K562 (cell line): Measurements from ENCODE around the gene PRPF38A. TPM values are rescaled to one million over a fixed set of nuclear protein-coding genes. Genes with fewer than 3 reads are reported as not detected.

ENCODE experiments used
- ATAC-seq: fragments of 200-7000 bp; cut with Tn5 transposase; 3 replicates; pipeline ENCODE4 v1.9.1; 2020; ENCODE audit warnings: moderate library complexity
- BruUV-seq: library from RNA; stranded (reverse); fragments of 400-500 nt; replicated peaks from 2 replicates; lab custom pipeline; 2021; lab: Mats Ljungman, UMichigan
- CTCF ChIA-PET: fragments of 300-600 bp; formaldehyde crosslinking; extraction: SDS; loops from one replicate; lab custom pipeline; 2021; ENCODE audit warnings: low intra/inter-chr PET ratio; lab: Yijun Ruan, JAX
- POLR2A ChIA-PET: fragments of 300-600, 350-650 bp; sonication (Branson Sonifier 250); formaldehyde crosslinking; extraction: SDS; loops from one replicate; lab custom pipeline; 2021; ENCODE audit warnings: antibody characterized with exemption, inconsistent platforms; lab: Yijun Ruan, JAX
- DNase-seq, 4 experiments: peaks; one replicate each; pipeline versions ENCODE4 v3.0.0 to v3.0.0-alpha.2; 2011 to 2018; ENCODE audit warnings: low spot score in 3 of 4, mixed read lengths in 3 of 4; ENCODE audit errors: extremely low read depth in 1 of 4
- FAIRE-seq: peaks from 2 replicates; lab custom pipeline; 2011; peaks lifted over from hg19 to GRCh38; lab: Jason Lieb, UNC
- H2AFZ ChIP-seq: 2 replicates; pipeline ENCODE4 v1.6.0; 2011; ENCODE audit warnings: low read depth, low read length, control low read depth, inconsistent platforms
- H3K27ac ChIP-seq: fragments of 200-600 bp; 3 replicates; pipeline ENCODE4 v1.8.0; 2011; ENCODE audit warnings: low read depth, mild to moderate bottlenecking, control low read depth, inconsistent platforms, low read length, moderate library complexity, mixed read lengths; ENCODE audit errors: extremely low read depth
- H3K27me3 ChIP-seq, 2 experiments: fragments of 300-600 bp in 1 of 2; 2 replicates in 1 of 2; 3 replicates in 1 of 2; pipeline versions ENCODE4 v1.6.0 to v1.8.0; 2011; ENCODE audit warnings: inconsistent platforms in 2 of 2, low read length in 2 of 2, mild to moderate bottlenecking in 1 of 2, mixed read lengths in 1 of 2, moderate library complexity in 1 of 2; ENCODE audit not compliant: control insufficient read depth in 2 of 2, insufficient read depth in 2 of 2
- H3K36me3 ChIP-seq: fragments of 300-600 bp; 3 replicates; pipeline ENCODE4 v1.8.0; 2011; ENCODE audit warnings: mild to moderate bottlenecking, low read length, inconsistent platforms; ENCODE audit not compliant: control insufficient read depth, insufficient read depth
- H3K4me1 ChIP-seq, 2 experiments: fragments of 200-600 bp in 1 of 2; replicated peaks in 1 of 2; 2 replicates in 1 of 2; 3 replicates in 1 of 2; pipeline versions ENCODE4 v1.5.1 to v1.8.0; 2011; ENCODE audit warnings: inconsistent platforms in 2 of 2, low read length in 2 of 2, mild to moderate bottlenecking in 1 of 2, mixed read lengths in 1 of 2, moderate library complexity in 1 of 2; ENCODE audit not compliant: control insufficient read depth in 2 of 2, insufficient read depth in 2 of 2
- H3K4me2 ChIP-seq: 2 replicates; pipeline ENCODE4 v1.6.1; 2011; ENCODE audit warnings: low read length, control low read depth, inconsistent platforms, mixed read lengths; ENCODE audit not compliant: insufficient read depth
- H3K4me3 ChIP-seq: fragments of 200-600 bp; sonication (generic), shearing (Covaris generic); 2 replicates; pipeline ENCODE4 v1.5.1; 2016; ENCODE audit warnings: control low read depth, inconsistent platforms
- H3K79me2 ChIP-seq: fragments of 200-600 bp; 3 replicates; pipeline ENCODE4 v1.8.0; 2011; ENCODE audit warnings: low read length, inconsistent platforms; ENCODE audit not compliant: control insufficient read depth, insufficient read depth
- H3K9ac ChIP-seq, 2 experiments: 2 replicates each; pipeline versions ENCODE4 v1.6.0 to v1.6.1; 2011; ENCODE audit warnings: low read depth in 2 of 2, low read length in 2 of 2, control low read depth in 1 of 2, inconsistent platforms in 1 of 2, mild to moderate bottlenecking in 1 of 2, mixed read lengths in 1 of 2; ENCODE audit not compliant: insufficient read depth in 1 of 2
- H3K9me1 ChIP-seq: one replicate; pipeline ENCODE4 v1.6.0; 2011; ENCODE audit warnings: inconsistent platforms, mild to moderate bottlenecking, low read length, moderate library complexity; ENCODE audit not compliant: control insufficient read depth, insufficient read depth
- H3K9me3 ChIP-seq: replicated peaks from 2 replicates; pipeline ENCODE4 v1.5.1; 2011; ENCODE audit warnings: low read depth, low read length, inconsistent platforms; ENCODE audit not compliant: control insufficient read depth, insufficient read depth
- H4K20me1 ChIP-seq: replicated peaks from 2 replicates; pipeline ENCODE4 v1.6.1; 2011; ENCODE audit warnings: low read length, inconsistent platforms, mixed read lengths; ENCODE audit not compliant: control insufficient read depth, insufficient read depth
- HBP1 ChIP-seq: fragments of 450-650 bp; formaldehyde crosslinking; IDR thresholded peaks from 2 replicates; pipeline ENCODE4 v1.4.0; 2022; ENCODE audit warnings: missing genetic modification characterization
- JUND ChIP-seq, 2 experiments: IDR thresholded peaks; 2 replicates in 1 of 2; 3 replicates in 1 of 2; pipeline ENCODE4 v1.6.1; 2011; ENCODE audit warnings: borderline replicate concordance in 2 of 2, low read depth in 2 of 2, low read length in 2 of 2, improper control_type of control experiment in 1 of 2, missing biosample characterization in 1 of 2, missing genetic modification characterization in 1 of 2, missing genetic modification reagents in 1 of 2
- MAFF ChIP-seq: IDR thresholded peaks from 2 replicates; pipeline ENCODE4 v1.6.1; 2012; ENCODE audit warnings: low read length, improper control_type of control experiment
- MAFG ChIP-seq: fragments of 450-650 bp; conservative IDR thresholded peaks from 2 replicates; pipeline ENCODE4 v1.6.1; 2016; ENCODE audit warnings: missing genetic modification characterization, missing compliant biosample characterization
- MCM3 ChIP-seq: fragments of 450-650 bp; IDR thresholded peaks from 2 replicates; pipeline ENCODE4 v1.6.1; 2016
- RBM17 ChIP-seq: fragments of 200-400 bp; formaldehyde crosslinking; IDR thresholded peaks from 2 replicates; pipeline ENCODE4 v1.6.1; 2017; ENCODE audit warnings: low read depth, mild to moderate bottlenecking, low read length, borderline replicate concordance
- SLC30A9 ChIP-seq: fragments of 250-450 bp; sonication (Bioruptor Pico); IDR thresholded peaks from 2 replicates; pipeline ENCODE4 v1.8.0; 2022; ENCODE audit warnings: mild to moderate bottlenecking, moderate library complexity
- ZMIZ1 ChIP-seq, 2 experiments: fragments of 150-350 bp in 1 of 2; IDR thresholded peaks; 2 replicates each; pipeline ENCODE4 v1.6.1; 2012 to 2016; ENCODE audit warnings: low read depth in 2 of 2, low read length in 2 of 2, mild to moderate bottlenecking in 1 of 2, moderate library complexity in 1 of 2
- whole genome bisulfite sequencing: fragments of 100-300 bp; shearing (Covaris generic); methylation state at CpG from one replicate; pipeline ENCODE4 v1.1.6; 2016; ENCODE audit warnings: low coverage, mixed read lengths; ENCODE audit not compliant: insufficient coverage; ENCODE audit errors: missing lambda C conversion rate; 5-methylcytosine and 5-hydroxymethylcytosine counted together
- in situ Hi-C: fragments of 300-500 bp; cut with MboI; formaldehyde crosslinking; loops from 4 replicates; pipeline ENCODE4 v1.15.0; 2018; ENCODE audit warnings: inconsistent platforms, mixed read lengths
- intact Hi-C: fragments of 100-400 bp; cut with micrococcal nuclease; formaldehyde crosslinking; loops from 2 replicates; pipeline ENCODE4 v1.14.2; 2022
- polyA plus RNA-seq, 8 experiments: library from polyadenylated mRNA; depleted of rRNA in 4 of 8; stranded (reverse) in 5 of 8; unstranded in 3 of 8; fragments of >200 nt; fragmentation: Nextera tagmentation in 2 of 8; fragmentation: Illumina TruSeq in 1 of 8; extraction: Ambion mirVana in 2 of 8; extraction: Trizol in 1 of 8; gene quantifications; 2 replicates each; pipeline versions ENCODE4 v1.2.1 to v1.2.3, GENCODE V29; 2011 to 2014; ENCODE audit warnings: inconsistent platforms in 1 of 8, missing spikeins in 1 of 8
- total RNA-seq, 7 experiments: library from RNA; depleted of rRNA in 6 of 7; stranded (reverse); fragments of >200 nt in 6 of 7; fragmentation: Illumina TruSeq in 2 of 7; extraction: Trizol in 2 of 7; gene quantifications; 2 replicates each; pipeline versions ENCODE4 v1.2.1 to v1.2.3, GENCODE V29; 2011 to 2021; ENCODE audit warnings: low replicate concordance in 1 of 7

PRPF38A gene
- total and polyA plus RNA-seq, 9 of the 15 experiments (the other 6 are each of a cell fraction or from before 2014, with no cell fraction given), result 53.6 to 198 (median 89.2) TPM

DNA sequence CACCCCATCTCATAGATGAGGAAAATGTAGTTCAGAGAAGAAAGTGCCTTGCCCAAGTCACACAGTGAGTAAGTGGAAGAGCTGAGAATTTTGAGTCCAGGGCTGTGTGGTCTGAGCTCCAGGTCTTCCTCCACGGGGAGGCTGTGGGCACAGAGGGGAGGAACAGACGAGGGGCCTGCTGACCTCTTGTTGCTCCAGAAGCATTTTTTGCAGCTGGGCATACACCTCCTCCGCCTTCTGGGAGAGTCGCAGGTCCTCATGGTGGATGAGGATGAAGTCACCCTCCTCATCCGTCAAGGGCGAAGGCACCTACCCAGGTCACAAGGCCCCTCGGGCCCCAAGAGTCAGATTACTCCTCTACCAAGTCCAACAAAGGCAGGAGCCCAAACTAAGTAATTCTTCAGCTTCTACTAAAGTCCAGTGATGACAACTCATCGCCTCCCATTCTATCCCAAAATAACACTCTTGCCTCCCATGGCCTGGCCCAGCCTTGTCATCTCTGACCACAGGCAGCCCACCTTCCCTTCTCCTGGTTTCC is 47.5 kb upstream of the PRPF38A start:
- peaks cover 99% of the 10 kb centered on the region for H3K36me3 ChIP-seq
- in situ Hi-C loops (no loop called here), intact Hi-C loops (no loop called here)
- DNase-seq, result no peak
- H3K9me1 ChIP-seq, result no peaks in the 10 kb centered on the region
- ChIA-PET POLR2A (interaction anchor here (0.8 to 1.8 kb wide), 4 partner anchors 8 to 117 kb away, joined by 3 to 8 read pairs (median 4); no protein-coding TSS in a partner anchor), CTCF (no interaction called here)
- H2AFZ ChIP-seq, result no peak overlapping the region
- H3K79me2 ChIP-seq, result no peaks in the 10 kb centered on the region
- ATAC-seq, result no peak
- no peaks in the 10 kb centered on the region; a peak in 1 of 5 replicates for H3K4me1 ChIP-seq
- no peak for FAIRE-seq
- 84% methylated on average over 8 of the region's 8 CpGs for WGBS
- H3K27ac ChIP-seq, result no peak overlapping the region; the same call in 2 of the 3 replicates
- no peak overlapping the region for H3K4me2 ChIP-seq
- no TSS peak for BruUV-seq
- no peaks in the 10 kb centered on the region for H3K9me3 ChIP-seq
- H3K4me3 ChIP-seq, result no peak overlapping the region
- H3K27me3 ChIP-seq, result no peaks in the 10 kb centered on the region
- no peak overlapping the region for H3K9ac ChIP-seq
- no peak for TF ChIP-seq JUND (IDR thresholded peaks at IDR 0.05; ENCODE audit: borderline replicate concordance, low read depth, low read length)
- TF ChIP-seq JUND (tag; IDR thresholded peaks at IDR 0.05; ENCODE audit: borderline replicate concordance, low read depth, low read length), result no peak
- TF ChIP-seq MCM3, result no peak
- TF ChIP-seq MAFG (tag), result no peak
- no peak for TF ChIP-seq MAFF
- TF ChIP-seq ZMIZ1 (IDR thresholded peaks at IDR 0.05; ENCODE audit: low read depth in 2 of 2, low read length in 2 of 2), result no peak
- no peak for TF ChIP-seq RBM17
- no peak for TF ChIP-seq HBP1 (CRISPR knock-in tag)
- no peak for TF ChIP-seq SLC30A9 (CRISPR knock-in tag)
- H4K20me1 ChIP-seq, result 0 out of 2 replicates have a peak, but pooled peaks cover 3% of the 10 kb centered on the region
